ENCODE results near the gene KIF5C.

- TF ChIP-seq, protein P1, sequence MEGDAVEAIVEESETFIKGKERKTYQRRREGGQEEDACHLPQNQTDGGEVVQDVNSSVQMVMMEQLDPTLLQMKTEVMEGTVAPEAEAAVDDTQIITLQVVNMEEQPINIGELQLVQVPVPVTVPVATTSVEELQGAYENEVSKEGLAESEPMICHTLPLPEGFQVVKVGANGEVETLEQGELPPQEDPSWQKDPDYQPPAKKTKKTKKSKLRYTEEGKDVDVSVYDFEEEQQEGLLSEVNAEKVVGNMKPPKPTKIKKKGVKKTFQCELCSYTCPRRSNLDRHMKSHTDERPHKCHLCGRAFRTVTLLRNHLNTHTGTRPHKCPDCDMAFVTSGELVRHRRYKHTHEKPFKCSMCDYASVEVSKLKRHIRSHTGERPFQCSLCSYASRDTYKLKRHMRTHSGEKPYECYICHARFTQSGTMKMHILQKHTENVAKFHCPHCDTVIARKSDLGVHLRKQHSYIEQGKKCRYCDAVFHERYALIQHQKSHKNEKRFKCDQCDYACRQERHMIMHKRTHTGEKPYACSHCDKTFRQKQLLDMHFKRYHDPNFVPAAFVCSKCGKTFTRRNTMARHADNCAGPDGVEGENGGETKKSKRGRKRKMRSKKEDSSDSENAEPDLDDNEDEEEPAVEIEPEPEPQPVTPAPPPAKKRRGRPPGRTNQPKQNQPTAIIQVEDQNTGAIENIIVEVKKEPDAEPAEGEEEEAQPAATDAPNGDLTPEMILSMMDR (IDR thresholded peaks at IDR 0.05): no peak
- TF ChIP-seq ZFX (IDR thresholded peaks at IDR 0.05; ENCODE audit: borderline replicate concordance): no peak
Observed at GRCh38 chr2:148901142-148901541, 26.1 kb downstream of the KIF5C start.
